Occipital lobe (tissue), 2 donors: ENCODE measurements around the gene CASTOR2. TPM values are rescaled to one million over a fixed set of nuclear protein-coding genes. Genes with fewer than 3 reads are reported as not detected.
"Not testable (repeated sequence)": the region's sequence is repeated elsewhere in the genome, so short reads cannot be mapped to it uniquely, and the experiment has no call there.

Source experiments
- DNase-seq: peaks from one replicate; lab custom pipeline; 2025; lab: John Stamatoyannopoulos, UW
- total RNA-seq: library from RNA; depleted of rRNA; stranded (reverse); fragments of >200 nt; gene quantifications from one replicate; pipeline ENCODE4 v1.2.3, GENCODE V29; 2014

Gene CASTOR2
- total RNA-seq, 1 donor from 2014 or later = 63.0 TPM

GRCh38 chr7:75050501-75050900 lies 86.0 kb downstream of the CASTOR2 start:
- no peak for DNase-seq

DNA sequence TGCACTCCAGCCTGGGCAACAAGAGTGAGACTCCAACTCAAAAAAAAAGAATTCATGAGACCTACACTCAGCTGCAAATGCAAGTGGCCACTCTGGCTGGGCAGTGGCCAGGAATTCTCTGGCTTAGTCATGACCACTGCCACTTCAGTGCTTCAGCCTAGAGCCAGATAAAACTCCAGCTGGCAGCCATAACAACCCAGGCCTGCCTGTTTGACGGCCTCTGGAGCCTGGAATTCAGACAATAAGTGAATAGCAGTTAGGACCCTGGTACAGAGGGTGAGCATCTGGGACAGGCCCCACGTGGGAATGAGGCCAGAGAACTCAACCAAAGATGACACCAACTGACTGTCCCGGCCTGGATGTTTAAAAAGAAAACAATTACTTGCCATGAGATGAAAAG lies 90.2 kb downstream of the CASTOR2 start:
- DNase-seq = peak; percentile 46

GRCh38 chr7:75055155-75055554 lies 90.7 kb downstream of the CASTOR2 start:
- DNase-seq = no peak

- no peak for DNase-seq
Measured at GRCh38 chr7:75055830-75056772, 91.6 kb downstream of the CASTOR2 start.

DNA sequence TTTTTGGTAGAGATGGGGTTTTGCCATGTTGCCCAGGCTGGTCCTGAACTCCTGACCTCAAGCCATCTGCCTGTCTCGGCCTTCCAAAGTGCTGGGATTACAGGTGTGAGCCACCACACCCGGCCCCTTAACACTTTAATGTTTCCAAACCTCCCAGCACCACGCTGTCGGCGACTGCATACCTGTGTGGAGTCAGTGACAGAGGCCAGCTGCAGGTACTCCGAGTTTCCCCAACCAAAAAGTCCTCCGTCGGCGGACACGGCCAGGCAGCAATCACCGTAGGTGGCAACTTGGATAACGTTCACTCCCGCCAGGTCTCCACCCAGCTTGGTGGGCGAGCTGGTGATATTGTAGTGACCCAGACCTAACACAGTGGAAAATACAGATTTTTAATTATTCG lies 93.9 kb downstream of the CASTOR2 start:
- DNase-seq = no peak

GRCh38 chr7:75064291-75064690 lies 99.8 kb downstream of the CASTOR2 start:
- DNase-seq = no peak

- no peak for DNase-seq
Measured at GRCh38 chr7:75064801-75065200, 100.3 kb downstream of the CASTOR2 start.

GRCh38 chr7:75066521-75066920 lies 102.0 kb downstream of the CASTOR2 start:
- no peak for DNase-seq

- no peak for DNase-seq
Measured at GRCh38 chr7:75072981-75073283, 108.4 kb downstream of the CASTOR2 start.

DNA sequence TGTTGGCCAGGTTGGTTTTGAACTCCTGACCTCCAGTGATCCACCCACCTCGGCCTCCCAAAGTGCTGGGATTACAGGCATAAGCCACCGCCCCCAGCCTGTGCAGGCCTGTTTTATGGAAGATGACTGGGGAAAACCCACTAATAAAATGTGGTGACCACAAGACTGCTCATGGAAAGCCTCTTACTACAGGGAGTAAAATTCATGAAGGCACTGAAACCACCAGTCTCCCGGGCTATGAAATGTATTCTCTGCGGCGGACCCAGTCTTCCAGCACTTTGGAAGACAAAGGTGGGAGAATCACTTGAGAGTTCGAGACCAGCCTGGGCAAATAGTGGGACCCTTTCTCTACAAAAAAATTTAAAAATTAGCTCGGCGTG lies 109.7 kb downstream of the CASTOR2 start:
- DNase-seq = not testable (repeated sequence)

Other genes with a start within 250 kb of the CASTOR2 start
- not detected for gene NCF1, start 190.7 kb upstream of the CASTOR2 start, total RNA-seq
- gene GTF2IRD2, start 113.1 kb upstream of the CASTOR2 start, total RNA-seq = 51.0 TPM
- 18.7 TPM for gene RCC1L, start 109.1 kb downstream of the CASTOR2 start, total RNA-seq
- gene GTF2IRD2B, start 127.9 kb downstream of the CASTOR2 start, total RNA-seq = 60.8 TPM